LNCaP clone FGC (cell line): ENCODE data around the gene MOCS1.
"Not testable (repeated sequence)": the region's sequence is repeated elsewhere in the genome, so short reads cannot be mapped to it uniquely, and the experiment has no call there.

Source experiments
- DNase-seq: peaks from one replicate; pipeline ENCODE4 v3.0.0-alpha.2; 2011; ENCODE audit warnings: low read depth
- H3K4me3 ChIP-seq: 2 replicates; pipeline ENCODE4 v1.5.1; 2011; ENCODE audit warnings: mild to moderate bottlenecking, low read depth, low read length, control low read depth
- CTCF ChIP-seq: IDR thresholded peaks from 2 replicates; pipeline ENCODE4 v1.5.1; 2012; ENCODE audit warnings: mild to moderate bottlenecking; ENCODE audit not compliant: control insufficient read depth, insufficient read depth; ENCODE audit errors: extremely low read depth

The MOCS1 gene

GRCh38 chr6:39978240-39978639 lies 44.0 kb upstream of the MOCS1 start:
- no peak for TF ChIP-seq CTCF
- no peak overlapping the region for H3K4me3 ChIP-seq
- DNase-seq: no peak

- DNase-seq: no peak
- no peak overlapping the region for H3K4me3 ChIP-seq
- TF ChIP-seq CTCF: no peak
These were observed 39.4 kb upstream of the MOCS1 start for GRCh38 chr6:39973661-39974060.

GRCh38 chr6:39972717-39973116 lies 38.5 kb upstream of the MOCS1 start:
- DNase-seq, H3K4me3 ChIP-seq: not testable (repeated sequence)

- not testable (repeated sequence) for DNase-seq, H3K4me3 ChIP-seq
These were observed 36.9 kb upstream of the MOCS1 start for GRCh38 chr6:39971131-39971530.

GRCh38 chr6:39965751-39966150 lies 31.5 kb upstream of the MOCS1 start:
- peak; percentile 51 for DNase-seq
- no peak for TF ChIP-seq CTCF
- H3K4me3 ChIP-seq: no peak overlapping the region

GRCh38 chr6:39964530-39964929 lies 30.3 kb upstream of the MOCS1 start:
- no peak for TF ChIP-seq CTCF
- no peak for DNase-seq
- no peak overlapping the region for H3K4me3 ChIP-seq

GRCh38 chr6:39964094-39964493 lies 29.8 kb upstream of the MOCS1 start:
- H3K4me3 ChIP-seq: no peak overlapping the region
- TF ChIP-seq CTCF: no peak
- DNase-seq: no peak

- H3K4me3 ChIP-seq: no peak overlapping the region
- peak; percentile 51 for DNase-seq
- no peak for TF ChIP-seq CTCF
These were observed 28.6 kb upstream of the MOCS1 start for GRCh38 chr6:39962831-39963230.
